ENCODE data around the gene DLGAP1. TPM values are rescaled to one million over a fixed set of nuclear protein-coding genes. Genes with fewer than 3 reads are reported as not detected.

The DLGAP1 gene
- total RNA-seq, 1 donor from 2014 or later: 18.5 TPM

DNA sequence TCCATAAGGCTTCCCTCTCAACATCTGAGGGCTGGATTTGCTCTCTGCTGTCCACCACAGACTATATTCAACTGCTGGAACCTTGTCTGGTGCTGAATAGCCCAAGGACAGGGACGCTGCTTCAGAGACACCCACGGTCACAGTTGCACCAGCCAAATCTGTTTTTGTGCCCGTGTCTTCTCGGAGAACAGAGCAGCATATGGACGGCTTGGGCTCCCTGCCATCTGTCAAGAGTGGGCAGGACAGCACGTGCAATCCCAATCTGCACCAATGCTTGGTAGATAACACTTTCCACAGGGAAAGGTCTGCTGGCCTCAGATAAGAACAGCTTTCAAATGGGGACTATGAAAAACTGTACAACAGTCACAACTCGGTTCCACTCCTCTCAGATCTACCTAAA lies 539.0 kb downstream of the DLGAP1 start:
- H3K27ac Mint-ChIP-seq: no peak overlapping the region
- H3K4me2 ChIP-seq: no peak overlapping the region
- H3K27me3 ChIP-seq: no peaks in the 10 kb centered on the region
- no peak overlapping the region for H2AFZ ChIP-seq (replicated peaks)
- H3K36me3 Mint-ChIP-seq: no peaks in the 10 kb centered on the region
- no peak overlapping the region for H3K27ac ChIP-seq
- no peak overlapping the region for H3K9ac ChIP-seq
- TF ChIP-seq EZH2phosphoT487 (IDR thresholded peaks at IDR 0.05): no peak
- TF ChIP-seq EZH2 (IDR thresholded peaks at IDR 0.05): no peak
- TF ChIP-seq, protein P1, sequence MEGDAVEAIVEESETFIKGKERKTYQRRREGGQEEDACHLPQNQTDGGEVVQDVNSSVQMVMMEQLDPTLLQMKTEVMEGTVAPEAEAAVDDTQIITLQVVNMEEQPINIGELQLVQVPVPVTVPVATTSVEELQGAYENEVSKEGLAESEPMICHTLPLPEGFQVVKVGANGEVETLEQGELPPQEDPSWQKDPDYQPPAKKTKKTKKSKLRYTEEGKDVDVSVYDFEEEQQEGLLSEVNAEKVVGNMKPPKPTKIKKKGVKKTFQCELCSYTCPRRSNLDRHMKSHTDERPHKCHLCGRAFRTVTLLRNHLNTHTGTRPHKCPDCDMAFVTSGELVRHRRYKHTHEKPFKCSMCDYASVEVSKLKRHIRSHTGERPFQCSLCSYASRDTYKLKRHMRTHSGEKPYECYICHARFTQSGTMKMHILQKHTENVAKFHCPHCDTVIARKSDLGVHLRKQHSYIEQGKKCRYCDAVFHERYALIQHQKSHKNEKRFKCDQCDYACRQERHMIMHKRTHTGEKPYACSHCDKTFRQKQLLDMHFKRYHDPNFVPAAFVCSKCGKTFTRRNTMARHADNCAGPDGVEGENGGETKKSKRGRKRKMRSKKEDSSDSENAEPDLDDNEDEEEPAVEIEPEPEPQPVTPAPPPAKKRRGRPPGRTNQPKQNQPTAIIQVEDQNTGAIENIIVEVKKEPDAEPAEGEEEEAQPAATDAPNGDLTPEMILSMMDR (IDR thresholded peaks at IDR 0.05): no peak
- no peaks in the 10 kb centered on the region for H3K79me2 ChIP-seq (ENCODE audit: low read depth)
- no peaks in the 10 kb centered on the region for H3K4me1 Mint-ChIP-seq
- no peaks in the 10 kb centered on the region for H3K4me1 ChIP-seq
- H3K36me3 ChIP-seq: no peaks in the 10 kb centered on the region
- DNase-seq (ENCODE audit: low spot score): no peak
- no peaks in the 10 kb centered on the region for H3F3A ChIP-seq (ENCODE audit: low read depth)
- H3K9me3 Mint-ChIP-seq: no peaks in the 10 kb centered on the region
- H3K27me3 Mint-ChIP-seq (ENCODE audit: insufficient read depth, low read depth): peaks cover 4% of the 10 kb centered on the region
- no peaks in the 10 kb centered on the region for H4K20me1 ChIP-seq (ENCODE audit: low read depth)
- H3K4me3 Mint-ChIP-seq: no peak overlapping the region
- H3K9me3 ChIP-seq (ENCODE audit: low read depth): no peaks in the 10 kb centered on the region
- no peak overlapping the region for H3K4me3 ChIP-seq

DNA sequence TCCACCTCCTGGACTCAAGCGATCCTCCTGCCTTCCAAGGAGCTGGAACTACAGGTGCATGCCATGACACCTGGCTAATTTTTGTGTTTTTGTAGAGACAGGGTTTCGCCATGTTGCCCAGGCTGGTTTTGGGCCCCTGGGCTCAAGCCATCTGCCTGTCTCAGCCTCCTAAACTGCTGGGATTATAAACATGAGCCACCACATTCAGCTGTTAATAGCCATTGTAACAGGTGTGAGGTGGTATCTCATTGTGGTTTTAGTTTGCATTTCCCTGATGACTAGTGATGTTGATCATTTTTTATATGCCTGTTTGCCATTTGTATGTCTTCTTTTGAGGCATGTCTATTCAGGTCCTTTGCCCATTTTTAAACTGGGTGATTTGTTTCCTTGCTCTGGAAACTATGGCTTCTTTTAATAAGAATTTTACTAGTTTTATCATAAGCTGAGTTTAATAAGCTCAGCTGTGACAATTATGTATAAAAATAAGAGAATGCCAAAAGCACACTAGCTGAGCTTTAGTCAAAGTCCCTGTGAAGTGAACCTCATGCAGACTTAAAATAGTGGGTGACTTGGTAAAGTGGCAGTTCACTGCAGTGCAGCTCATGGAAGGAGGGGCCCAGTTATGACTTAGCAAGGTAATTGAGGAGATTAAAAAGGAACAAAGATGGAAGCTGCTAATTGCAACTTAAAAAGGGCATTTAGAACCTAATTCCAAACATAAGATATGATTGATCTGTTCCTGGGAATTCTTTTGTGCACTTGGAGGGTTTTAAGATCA lies 540.1 kb downstream of the DLGAP1 start:
- Histone ChIP-seq H3K9ac (no peak overlapping the region), H3K79me2 (ENCODE audit: low read depth) (no peaks in the 10 kb centered on the region), H3F3A (ENCODE audit: low read depth) (no peaks in the 10 kb centered on the region), H3K4me2 (no peak overlapping the region), H3K27me3 (no peaks in the 10 kb centered on the region), H3K4me3 (no peak overlapping the region), H3K36me3 (no peaks in the 10 kb centered on the region), H2AFZ (replicated peaks) (no peak overlapping the region), H3K9me3 (ENCODE audit: low read depth) (no peaks in the 10 kb centered on the region), H3K4me1 (no peaks in the 10 kb centered on the region), H4K20me1 (ENCODE audit: low read depth) (no peaks in the 10 kb centered on the region), H3K27ac (no peak overlapping the region)
- Mint-ChIP-seq H3K4me3 (no peak overlapping the region), H3K27ac (no peak overlapping the region), H3K4me1 (no peaks in the 10 kb centered on the region), H3K9me3 (no peaks in the 10 kb centered on the region), H3K27me3 (ENCODE audit: insufficient read depth, low read depth) (peaks cover 4% of the 10 kb centered on the region), H3K36me3 (no peaks in the 10 kb centered on the region)
- no peak for DNase-seq (ENCODE audit: low spot score)
- TF ChIP-seq EZH2 (IDR thresholded peaks at IDR 0.05): no peak
- TF ChIP-seq, protein P1 (IDR thresholded peaks at IDR 0.05): no peak
- no peak for TF ChIP-seq EZH2phosphoT487 (IDR thresholded peaks at IDR 0.05)

DNA sequence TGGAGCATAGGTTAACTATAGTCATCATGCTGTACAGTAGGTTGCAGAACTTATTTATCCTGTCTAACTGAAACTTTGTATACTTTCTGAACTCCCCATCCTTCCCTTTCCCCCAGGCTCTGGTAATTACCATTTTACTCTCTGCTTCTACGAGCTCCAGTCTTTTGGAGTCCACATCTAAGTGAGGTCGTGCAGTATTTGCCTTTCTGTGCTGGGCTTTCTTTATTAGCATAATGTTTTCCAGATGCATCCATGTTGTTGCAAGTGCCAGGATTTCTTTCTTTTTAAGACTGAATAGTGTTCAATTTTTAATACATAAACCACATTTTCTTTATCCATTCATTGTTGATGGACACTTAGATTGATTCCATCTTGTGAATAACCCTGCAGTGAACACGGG lies 541.0 kb downstream of the DLGAP1 start:
- Histone ChIP-seq H3K4me3 (no peak overlapping the region), H3K27me3 (no peaks in the 10 kb centered on the region), H3K9me3 (ENCODE audit: low read depth) (no peaks in the 10 kb centered on the region), H3K4me2 (no peak overlapping the region), H3K79me2 (ENCODE audit: low read depth) (no peaks in the 10 kb centered on the region), H3K36me3 (no peaks in the 10 kb centered on the region), H4K20me1 (ENCODE audit: low read depth) (no peaks in the 10 kb centered on the region), H3K27ac (no peak overlapping the region), H2AFZ (replicated peaks) (no peak overlapping the region), H3K4me1 (no peaks in the 10 kb centered on the region), H3K9ac (no peak overlapping the region), H3F3A (ENCODE audit: low read depth) (no peaks in the 10 kb centered on the region)
- peaks cover 4% of the 10 kb centered on the region for H3K27me3 Mint-ChIP-seq (ENCODE audit: insufficient read depth, low read depth)
- H3K4me3 Mint-ChIP-seq: no peak overlapping the region
- no peak overlapping the region for H3K27ac Mint-ChIP-seq
- no peaks in the 10 kb centered on the region for H3K4me1 Mint-ChIP-seq
- no peaks in the 10 kb centered on the region for H3K36me3 Mint-ChIP-seq
- no peak for DNase-seq (ENCODE audit: low spot score)
- no peak for TF ChIP-seq EZH2phosphoT487 (IDR thresholded peaks at IDR 0.05)
- no peaks in the 10 kb centered on the region for H3K9me3 Mint-ChIP-seq

DNA sequence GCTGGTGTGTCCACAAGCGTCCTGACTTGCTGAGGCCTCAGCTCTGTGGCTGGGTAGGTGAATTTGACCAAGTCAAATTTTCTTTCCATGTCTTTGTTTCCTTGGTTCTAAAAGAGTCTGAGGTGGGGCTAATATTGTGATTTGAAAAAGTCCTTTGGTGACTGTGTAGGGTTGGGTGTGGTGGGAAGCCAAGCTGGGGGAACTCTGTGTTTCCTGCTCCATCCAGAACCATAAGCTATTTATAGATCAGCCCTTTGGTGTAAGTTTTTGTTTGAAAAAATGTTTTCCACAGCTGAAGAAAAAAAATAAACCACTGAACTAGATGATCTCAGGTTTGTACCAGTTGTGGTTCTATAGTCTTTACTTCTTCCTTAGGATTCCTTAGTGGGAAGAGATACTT lies 542.4 kb downstream of the DLGAP1 start:
- Mint-ChIP-seq H3K27ac (no peak overlapping the region), H3K36me3 (no peaks in the 10 kb centered on the region), H3K4me3 (no peak overlapping the region), H3K9me3 (no peaks in the 10 kb centered on the region), H3K27me3 (ENCODE audit: insufficient read depth, low read depth) (peaks cover 4% of the 10 kb centered on the region), H3K4me1 (no peaks in the 10 kb centered on the region)
- no peak overlapping the region for H3K4me3 ChIP-seq
- H3K4me1 ChIP-seq: no peaks in the 10 kb centered on the region
- no peak overlapping the region for H3K4me2 ChIP-seq
- H3K79me2 ChIP-seq (ENCODE audit: low read depth): no peaks in the 10 kb centered on the region
- H3K36me3 ChIP-seq: no peaks in the 10 kb centered on the region
- no peak overlapping the region for H2AFZ ChIP-seq (replicated peaks)
- no peak overlapping the region for H3K27ac ChIP-seq
- DNase-seq (ENCODE audit: low spot score): no peak
- no peaks in the 10 kb centered on the region for H3K9me3 ChIP-seq (ENCODE audit: low read depth)
- H3K27me3 ChIP-seq: no peaks in the 10 kb centered on the region
- TF ChIP-seq EZH2 (IDR thresholded peaks at IDR 0.05) (no peak), EZH2phosphoT487 (IDR thresholded peaks at IDR 0.05) (no peak)
- TF ChIP-seq, protein P1 (IDR thresholded peaks at IDR 0.05): no peak
- H3K9ac ChIP-seq: no peak overlapping the region
- no peaks in the 10 kb centered on the region for H3F3A ChIP-seq (ENCODE audit: low read depth)
- H4K20me1 ChIP-seq (ENCODE audit: low read depth): no peaks in the 10 kb centered on the region
